ENCODE data around the gene OR8S1. TPM values are rescaled to one million over a fixed set of nuclear protein-coding genes. Genes with fewer than 3 reads are reported as not detected.
"Not testable (repeated sequence)": the region's sequence is repeated elsewhere in the genome, so short reads cannot be mapped to it uniquely, and the experiment has no call there.

The OR8S1 gene
- total and polyA plus RNA-seq, 10 of the 15 experiments (the other 5 are each of a cell fraction or from before 2014, with no cell fraction given): not detected

DNA sequence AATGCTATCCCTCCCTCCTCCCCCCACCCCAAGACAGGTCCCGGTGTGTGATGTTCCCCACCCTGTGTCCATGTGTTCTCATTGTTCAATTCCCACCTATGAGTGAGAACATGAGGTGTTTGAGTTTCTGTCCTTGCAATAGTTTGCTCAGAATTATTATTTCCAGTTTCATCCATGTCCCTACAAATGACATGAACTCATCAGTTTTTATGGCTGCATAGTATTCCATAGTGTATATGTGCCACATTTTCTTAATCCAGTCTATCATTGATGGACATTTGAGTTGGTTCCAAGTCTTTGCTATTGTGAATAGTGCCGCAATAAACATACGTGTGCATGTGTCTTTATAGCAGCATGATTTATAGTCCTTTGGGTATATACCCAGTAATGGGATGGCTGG, 21.6 kb downstream of the OR8S1 start:
- in situ Hi-C loops (cut with MboI) (loop anchor here (10.0 kb wide), 1 partner anchor 248 kb away; no protein-coding TSS in a partner anchor), intact Hi-C loops (cut with micrococcal nuclease; ENCODE audit: unreplicated experiment) (loop anchor here (10.0 kb wide), 1 partner anchor 248 kb away; no protein-coding TSS in a partner anchor)
- H3K4me2 ChIP-seq (ENCODE audit: control insufficient read depth, insufficient read depth); BruUV-seq (replicated peaks); POLR2A ChIA-PET; H3K9ac ChIP-seq (ENCODE audit: control insufficient read depth, insufficient read depth, low read length); DNase-seq (ENCODE audit: low read depth, low spot score); H3K79me2 ChIP-seq (ENCODE audit: control insufficient read depth, insufficient read depth, low read length); H3K36me3 ChIP-seq (ENCODE audit: control insufficient read depth in 2 of 2, insufficient read depth in 2 of 2, low read length in 1 of 2); H2AFZ ChIP-seq (ENCODE audit: control insufficient read depth, low read depth, low read length); ATAC-seq; FAIRE-seq; H3K9me3 ChIP-seq (replicated peaks; ENCODE audit: control insufficient read depth, insufficient read depth, low read length); SMC1A ChIA-PET (ENCODE audit: uncharacterized antibody, unreplicated experiment); H3K4me3 ChIP-seq; H4K20me1 ChIP-seq (ENCODE audit: control insufficient read depth, insufficient read depth); H3K27me3 ChIP-seq (replicated peaks in 1 of 2; ENCODE audit: control insufficient read depth in 2 of 2, insufficient read depth in 2 of 2, low read length in 1 of 2); H3K27ac ChIP-seq (ENCODE audit: control insufficient read depth, insufficient read depth); RAD21 ChIA-PET (ENCODE audit: unreplicated experiment); H3K4me1 ChIP-seq (ENCODE audit: control insufficient read depth, insufficient read depth, low read length): not testable (repeated sequence)
- CTCF ChIA-PET: interaction anchor here (9.7 kb wide), 1 partner anchor 71 kb away, joined by 250 read pairs; no protein-coding TSS in a partner anchor
- whole genome bisulfite sequencing (ENCODE audit: insufficient coverage, insufficient replicate concordance, low lambda C conversion rate, missing lambda C conversion rate): 100% methylated on average over 1 of the region's 3 CpGs

DNA sequence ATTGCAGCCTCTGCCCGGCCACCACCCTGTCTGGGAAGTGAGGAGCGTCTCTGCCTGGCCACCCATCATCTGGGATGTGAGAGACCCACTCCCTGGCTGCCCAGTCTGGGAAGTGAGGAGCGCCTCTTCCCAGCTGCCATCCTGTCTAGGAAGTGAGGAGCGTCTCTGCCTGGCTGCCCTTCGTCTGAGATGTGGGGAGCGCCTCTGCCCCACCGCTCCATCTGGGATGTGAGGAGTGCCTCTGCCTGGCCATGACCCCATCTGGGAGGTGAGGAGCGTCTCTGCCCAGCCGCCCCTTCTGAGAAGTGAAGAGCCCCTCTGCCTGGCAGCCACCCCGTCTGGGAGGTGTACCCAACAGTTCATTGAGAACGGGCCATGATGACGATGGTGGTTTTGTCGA, 26.2 kb downstream of the OR8S1 start:
- H3K27me3 ChIP-seq (replicated peaks in 1 of 2; ENCODE audit: control insufficient read depth in 2 of 2, insufficient read depth in 2 of 2, low read length in 1 of 2); POLR2A ChIA-PET; ATAC-seq; H3K9ac ChIP-seq (ENCODE audit: control insufficient read depth, insufficient read depth, low read length); intact Hi-C loops (cut with micrococcal nuclease; ENCODE audit: unreplicated experiment); DNase-seq (ENCODE audit: low read depth, low spot score); CTCF ChIA-PET; RAD21 ChIA-PET (ENCODE audit: unreplicated experiment); H2AFZ ChIP-seq (ENCODE audit: control insufficient read depth, low read depth, low read length); H4K20me1 ChIP-seq (ENCODE audit: control insufficient read depth, insufficient read depth); H3K4me3 ChIP-seq; H3K79me2 ChIP-seq (ENCODE audit: control insufficient read depth, insufficient read depth, low read length); H3K9me3 ChIP-seq (replicated peaks; ENCODE audit: control insufficient read depth, insufficient read depth, low read length); FAIRE-seq; in situ Hi-C loops (cut with MboI); H3K4me1 ChIP-seq (ENCODE audit: control insufficient read depth, insufficient read depth, low read length); H3K36me3 ChIP-seq (ENCODE audit: control insufficient read depth in 2 of 2, insufficient read depth in 2 of 2, low read length in 1 of 2); H3K27ac ChIP-seq (ENCODE audit: control insufficient read depth, insufficient read depth); SMC1A ChIA-PET (ENCODE audit: uncharacterized antibody, unreplicated experiment); H3K4me2 ChIP-seq (ENCODE audit: control insufficient read depth, insufficient read depth); BruUV-seq (replicated peaks): not testable (repeated sequence)
- WGBS (ENCODE audit: insufficient coverage, insufficient replicate concordance, low lambda C conversion rate, missing lambda C conversion rate): 75% methylated on average over 13 of the region's 13 CpGs

DNA sequence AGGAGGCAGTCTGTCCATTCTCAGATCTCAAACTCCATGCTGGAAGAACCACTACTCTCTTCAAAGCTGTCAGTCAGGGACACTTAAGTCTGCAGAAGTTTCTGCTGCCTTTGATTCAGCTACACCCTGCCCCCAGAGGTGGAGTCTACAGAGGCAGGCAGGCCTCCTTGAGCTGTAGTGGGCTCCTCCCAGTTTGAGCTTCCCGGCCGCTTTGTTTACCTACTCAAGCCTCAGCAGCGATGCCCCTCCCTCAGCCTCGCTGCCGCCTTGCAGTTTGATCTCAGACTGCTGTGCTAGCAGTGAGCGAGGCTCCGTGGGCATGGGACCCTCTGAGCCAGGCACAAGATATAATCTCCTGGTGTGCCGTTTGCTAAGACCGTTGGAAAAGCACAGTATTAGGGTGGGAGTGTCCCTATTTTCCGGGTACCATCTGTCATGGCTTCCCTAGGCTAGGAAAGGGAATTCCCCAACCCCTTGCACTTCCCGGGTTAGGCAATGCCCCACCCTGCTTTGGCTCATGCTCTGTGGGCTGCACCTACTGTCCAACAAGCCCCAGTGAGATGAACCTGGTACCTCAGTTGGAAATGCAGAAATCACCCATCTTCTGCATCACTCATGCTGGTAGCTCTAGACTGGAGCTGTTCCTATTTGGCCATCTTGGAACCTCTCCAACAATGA, 28.4 kb downstream of the OR8S1 start:
- H3K4me3 ChIP-seq; H3K27ac ChIP-seq (ENCODE audit: control insufficient read depth, insufficient read depth); in situ Hi-C loops (cut with MboI); H2AFZ ChIP-seq (ENCODE audit: control insufficient read depth, low read depth, low read length); H3K36me3 ChIP-seq (ENCODE audit: control insufficient read depth in 2 of 2, insufficient read depth in 2 of 2, low read length in 1 of 2); CTCF ChIA-PET; ATAC-seq; DNase-seq (ENCODE audit: low read depth, low spot score); H3K4me2 ChIP-seq (ENCODE audit: control insufficient read depth, insufficient read depth); H3K9ac ChIP-seq (ENCODE audit: control insufficient read depth, insufficient read depth, low read length); FAIRE-seq; BruUV-seq (replicated peaks); H3K9me3 ChIP-seq (replicated peaks; ENCODE audit: control insufficient read depth, insufficient read depth, low read length); H3K79me2 ChIP-seq (ENCODE audit: control insufficient read depth, insufficient read depth, low read length); intact Hi-C loops (cut with micrococcal nuclease; ENCODE audit: unreplicated experiment); H4K20me1 ChIP-seq (ENCODE audit: control insufficient read depth, insufficient read depth); H3K27me3 ChIP-seq (replicated peaks in 1 of 2; ENCODE audit: control insufficient read depth in 2 of 2, insufficient read depth in 2 of 2, low read length in 1 of 2); POLR2A ChIA-PET; H3K4me1 ChIP-seq (ENCODE audit: control insufficient read depth, insufficient read depth, low read length): not testable (repeated sequence)
- SMC1A ChIA-PET (ENCODE audit: uncharacterized antibody, unreplicated experiment): interaction anchor here (1.2 kb wide), 1 partner anchor 11 kb away, joined by 4 read pairs; no protein-coding TSS in a partner anchor
- RAD21 ChIA-PET (ENCODE audit: unreplicated experiment): interaction anchor here (1.3 kb wide), 1 partner anchor 65 kb away, joined by 3 read pairs; no protein-coding TSS in a partner anchor
- 40% methylated on average over 11 of the region's 11 CpGs for WGBS (ENCODE audit: insufficient coverage, insufficient replicate concordance, low lambda C conversion rate, missing lambda C conversion rate)
